Measurements from ENCODE around the gene STRIT1.

GRCh38 chr3:155339052-155339451 is 45.6 kb upstream of the STRIT1 start:
- TF ChIP-seq CTCF (IDR thresholded peaks at IDR 0.05) (no peak), POLR2A (IDR thresholded peaks at IDR 0.05) (no peak), POLR2AphosphoS5 (IDR thresholded peaks at IDR 0.05) (no peak)
